ENCODE results near the gene CAMSAP1. TPM values are rescaled to one million over a fixed set of nuclear protein-coding genes. Genes with fewer than 3 reads are reported as not detected.

The CAMSAP1 gene
- total RNA-seq, 1 donor from 2014 or later = 62.4 TPM

DNA sequence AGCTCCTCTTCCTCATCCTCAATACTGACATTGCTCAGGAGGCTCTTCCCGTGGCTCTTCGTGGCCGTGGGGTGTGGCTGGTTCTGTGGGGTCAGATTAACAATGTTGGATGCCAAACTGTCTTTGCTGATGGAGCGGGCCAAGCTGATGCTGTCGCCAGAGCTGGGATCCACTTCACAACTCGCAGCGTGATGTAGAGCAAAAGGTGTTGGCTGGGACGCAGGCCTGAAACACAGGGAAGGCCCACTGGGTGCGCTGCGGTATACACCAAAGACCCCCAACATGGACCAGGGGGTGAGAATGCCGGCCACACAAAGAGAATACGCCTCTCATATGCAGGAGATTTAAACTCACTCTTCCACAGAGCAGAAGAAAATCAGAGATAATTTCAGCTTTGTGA is 84.3 kb downstream of the CAMSAP1 start:
- Mint-ChIP-seq H3K4me3 (no peak overlapping the region), H3K9me3 (peaks cover under 1% of the 10 kb centered on the region), H3K4me1 (no peaks in the 10 kb centered on the region), H3K27ac (no peak overlapping the region), H3K36me3 (peaks cover 63% of the 10 kb centered on the region), H3K27me3 (ENCODE audit: low read depth) (no peaks in the 10 kb centered on the region)
- TF ChIP-seq, protein P1, sequence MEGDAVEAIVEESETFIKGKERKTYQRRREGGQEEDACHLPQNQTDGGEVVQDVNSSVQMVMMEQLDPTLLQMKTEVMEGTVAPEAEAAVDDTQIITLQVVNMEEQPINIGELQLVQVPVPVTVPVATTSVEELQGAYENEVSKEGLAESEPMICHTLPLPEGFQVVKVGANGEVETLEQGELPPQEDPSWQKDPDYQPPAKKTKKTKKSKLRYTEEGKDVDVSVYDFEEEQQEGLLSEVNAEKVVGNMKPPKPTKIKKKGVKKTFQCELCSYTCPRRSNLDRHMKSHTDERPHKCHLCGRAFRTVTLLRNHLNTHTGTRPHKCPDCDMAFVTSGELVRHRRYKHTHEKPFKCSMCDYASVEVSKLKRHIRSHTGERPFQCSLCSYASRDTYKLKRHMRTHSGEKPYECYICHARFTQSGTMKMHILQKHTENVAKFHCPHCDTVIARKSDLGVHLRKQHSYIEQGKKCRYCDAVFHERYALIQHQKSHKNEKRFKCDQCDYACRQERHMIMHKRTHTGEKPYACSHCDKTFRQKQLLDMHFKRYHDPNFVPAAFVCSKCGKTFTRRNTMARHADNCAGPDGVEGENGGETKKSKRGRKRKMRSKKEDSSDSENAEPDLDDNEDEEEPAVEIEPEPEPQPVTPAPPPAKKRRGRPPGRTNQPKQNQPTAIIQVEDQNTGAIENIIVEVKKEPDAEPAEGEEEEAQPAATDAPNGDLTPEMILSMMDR (IDR thresholded peaks at IDR 0.05; ENCODE audit: unreplicated experiment) = no peak
- DNase-seq (ENCODE audit: low spot score in 2 of 2, unreplicated experiment in 2 of 2) = no peak

DNA sequence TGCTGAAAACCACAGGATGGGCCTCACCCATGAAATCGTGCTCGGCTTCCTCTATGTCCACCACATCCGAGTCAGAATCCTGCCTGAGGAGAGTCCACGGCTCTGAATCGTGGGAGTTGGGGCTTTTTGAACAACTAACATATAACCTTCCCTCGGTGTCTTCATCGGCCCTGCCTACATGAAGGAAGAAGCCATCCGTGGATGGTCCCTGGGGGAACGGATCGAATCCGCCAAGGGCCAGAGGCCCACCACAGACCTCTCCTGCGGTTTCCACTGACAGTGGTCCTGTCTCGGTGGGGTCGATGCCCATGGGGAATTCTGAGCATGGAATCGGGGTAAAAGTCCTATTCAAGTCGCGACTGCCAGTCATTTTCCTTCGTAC is 85.0 kb downstream of the CAMSAP1 start:
- no peak for DNase-seq (ENCODE audit: low spot score in 2 of 2, unreplicated experiment in 2 of 2)
- Mint-ChIP-seq H3K9me3 (no peaks in the 10 kb centered on the region), H3K27me3 (ENCODE audit: low read depth) (no peaks in the 10 kb centered on the region), H3K36me3 (peaks cover 60% of the 10 kb centered on the region), H3K4me3 (no peak overlapping the region), H3K4me1 (no peaks in the 10 kb centered on the region), H3K27ac (no peak overlapping the region)
- TF ChIP-seq, protein P1 (IDR thresholded peaks at IDR 0.05; ENCODE audit: unreplicated experiment) = no peak

DNA sequence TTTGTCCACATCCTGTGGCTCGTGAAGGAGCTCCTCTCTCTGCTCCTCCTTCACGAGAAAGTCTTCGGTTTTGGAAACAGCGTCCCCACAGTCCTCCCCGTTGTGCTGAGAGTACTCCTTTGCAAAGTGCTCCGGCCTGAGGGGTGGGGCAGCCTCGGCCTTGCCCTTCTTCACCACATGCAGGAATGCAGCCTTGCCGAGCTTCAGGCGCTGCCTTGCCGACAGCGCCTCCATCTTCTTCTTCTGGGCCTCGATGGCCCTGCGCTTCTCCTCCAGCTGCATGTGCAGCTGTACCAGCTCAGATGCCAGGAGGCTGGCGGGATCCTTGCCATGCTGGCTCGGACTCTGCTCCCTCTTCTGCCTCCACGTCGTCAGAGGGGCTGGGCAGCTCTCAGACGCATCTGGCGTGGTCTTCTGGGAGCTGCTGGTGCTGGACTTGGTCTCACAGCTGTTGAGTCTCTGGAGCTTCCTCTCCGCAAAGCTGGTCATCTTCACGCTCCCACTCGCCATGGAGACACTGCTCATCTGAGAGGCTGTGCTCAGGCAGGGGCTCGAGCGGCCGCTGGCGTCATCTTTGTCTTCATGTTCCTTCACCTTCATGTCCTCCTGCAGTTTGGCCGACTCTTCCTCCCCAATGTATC is 85.5 kb downstream of the CAMSAP1 start:
- no peak for DNase-seq (ENCODE audit: low spot score in 2 of 2, unreplicated experiment in 2 of 2)
- Mint-ChIP-seq H3K4me1 (no peaks in the 10 kb centered on the region), H3K9me3 (no peaks in the 10 kb centered on the region), H3K27me3 (ENCODE audit: low read depth) (no peaks in the 10 kb centered on the region), H3K27ac (no peak overlapping the region), H3K36me3 (peaks cover 61% of the 10 kb centered on the region), H3K4me3 (no peak overlapping the region)
- TF ChIP-seq, protein P1 (IDR thresholded peaks at IDR 0.05; ENCODE audit: unreplicated experiment) = no peak

DNA sequence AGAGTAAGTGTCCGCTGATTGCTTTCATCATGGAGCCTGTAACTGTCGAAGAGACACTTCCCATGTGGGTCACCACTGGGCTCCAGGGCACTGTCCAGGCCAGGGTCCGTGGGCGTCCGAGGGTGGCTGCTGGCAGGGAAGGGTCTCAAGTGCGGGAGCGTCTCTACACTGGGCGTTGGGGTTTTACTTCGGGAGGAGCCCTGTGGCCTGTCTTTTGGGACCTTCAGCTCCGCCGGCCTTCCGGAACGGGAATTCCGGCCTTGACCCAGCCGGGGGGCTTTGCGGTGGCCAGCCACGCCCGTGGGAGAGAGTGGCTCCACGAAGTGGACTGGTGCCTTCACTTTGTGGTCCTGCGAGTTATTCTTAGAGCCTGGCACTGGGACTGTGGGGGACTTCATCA is 86.2 kb downstream of the CAMSAP1 start:
- Mint-ChIP-seq H3K27me3 (ENCODE audit: low read depth) (no peaks in the 10 kb centered on the region), H3K27ac (no peak overlapping the region), H3K4me3 (no peak overlapping the region), H3K9me3 (no peaks in the 10 kb centered on the region), H3K36me3 (peaks cover 62% of the 10 kb centered on the region), H3K4me1 (no peaks in the 10 kb centered on the region)
- TF ChIP-seq, protein P1 (IDR thresholded peaks at IDR 0.05; ENCODE audit: unreplicated experiment) = no peak
- no peak for DNase-seq (ENCODE audit: low spot score in 2 of 2, unreplicated experiment in 2 of 2)

DNA sequence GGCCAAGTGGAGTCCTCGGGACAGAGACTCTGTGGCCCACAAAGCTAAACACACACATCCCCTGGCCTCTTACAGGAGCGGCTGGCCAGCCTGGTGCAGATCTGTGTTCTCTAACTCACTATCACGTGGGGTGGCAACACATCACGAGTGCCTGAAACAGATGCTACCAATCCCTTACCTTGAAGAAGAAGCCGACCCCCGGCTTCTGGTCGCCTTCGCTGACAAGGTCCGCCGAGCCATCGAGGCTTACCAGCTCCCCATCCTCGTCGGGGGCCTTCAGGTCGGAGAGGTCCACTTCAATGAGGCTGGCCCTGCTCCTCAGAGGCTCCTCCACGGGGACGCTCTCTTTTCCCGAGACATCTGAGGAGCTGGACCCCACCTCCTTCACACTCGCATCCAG is 86.7 kb downstream of the CAMSAP1 start:
- Mint-ChIP-seq H3K27ac (no peak overlapping the region), H3K27me3 (ENCODE audit: low read depth) (no peaks in the 10 kb centered on the region), H3K36me3 (peaks cover 65% of the 10 kb centered on the region), H3K4me1 (no peaks in the 10 kb centered on the region), H3K4me3 (no peak overlapping the region), H3K9me3 (no peaks in the 10 kb centered on the region)
- no peak for DNase-seq (ENCODE audit: low spot score in 2 of 2, unreplicated experiment in 2 of 2)
- TF ChIP-seq, protein P1 (IDR thresholded peaks at IDR 0.05; ENCODE audit: unreplicated experiment) = no peak

DNA sequence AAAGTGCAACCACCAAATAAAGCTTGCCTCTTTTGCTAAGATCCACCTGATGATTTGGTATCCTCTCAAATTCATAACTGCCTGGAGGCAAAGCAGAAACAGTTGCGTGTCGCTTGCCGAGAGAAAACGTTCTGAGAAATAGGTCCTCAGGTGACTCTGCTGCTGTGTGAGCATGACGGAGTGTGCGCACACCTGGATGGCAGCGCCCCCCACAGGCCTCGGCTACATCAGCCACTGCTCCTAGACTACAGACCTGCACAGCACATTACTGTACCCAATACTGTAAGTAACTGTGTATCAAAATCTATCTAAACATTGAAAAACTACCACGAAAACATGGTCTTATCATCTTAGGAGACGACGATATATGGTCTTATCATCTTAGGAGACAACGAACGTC is 87.4 kb downstream of the CAMSAP1 start:
- no peak overlapping the region for H3K4me3 Mint-ChIP-seq
- peaks cover 64% of the 10 kb centered on the region for H3K36me3 Mint-ChIP-seq
- no peaks in the 10 kb centered on the region for H3K4me1 Mint-ChIP-seq
- no peaks in the 10 kb centered on the region for H3K27me3 Mint-ChIP-seq (ENCODE audit: low read depth)
- no peak for DNase-seq (ENCODE audit: low spot score in 2 of 2, unreplicated experiment in 2 of 2)
- H3K9me3 Mint-ChIP-seq = no peaks in the 10 kb centered on the region
- TF ChIP-seq, protein P1 (IDR thresholded peaks at IDR 0.05; ENCODE audit: unreplicated experiment) = no peak
- H3K27ac Mint-ChIP-seq = no peak overlapping the region
